ENCODE results near the gene FAM20A. TPM values are rescaled to one million over a fixed set of nuclear protein-coding genes. Genes with fewer than 3 reads are reported as not detected.

Gene FAM20A
- total and polyA plus RNA-seq, 2 of the 8 experiments (the other 6 are each of a cell fraction or from before 2014, with no cell fraction given): 3.6 to 11.9 TPM

DNA sequence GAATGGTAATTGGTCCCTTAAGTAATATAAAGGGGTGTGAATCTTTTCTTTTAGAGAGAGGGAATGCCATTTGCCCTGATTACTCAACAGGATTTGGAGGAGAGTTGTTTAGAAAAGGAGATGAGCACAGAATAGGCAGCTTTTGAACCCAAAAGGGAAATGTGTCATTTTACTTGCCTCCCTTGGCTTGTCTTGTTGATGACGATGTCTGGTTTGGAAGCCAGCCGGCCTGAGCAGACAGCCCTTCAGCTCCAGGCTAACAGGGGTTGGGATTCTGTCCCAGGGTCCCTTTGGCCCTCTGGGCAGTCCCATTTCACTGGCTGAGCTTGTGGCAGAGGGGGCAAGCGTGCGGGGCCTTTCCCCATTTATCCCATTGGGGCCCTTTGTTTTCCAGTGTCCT is 111.2 kb downstream of the FAM20A start (continued):
- TF ChIP-seq CHD1 (IDR thresholded peaks at IDR 0.05; ENCODE audit: low read depth, low read length) (no peak), CBX8 (IDR thresholded peaks at IDR 0.05; ENCODE audit: borderline replicate concordance, low read depth, low read length) (no peak), SIRT6 (IDR thresholded peaks at IDR 0.05; ENCODE audit: low read length) (no peak), SIN3A (conservative IDR thresholded peaks at IDR 0.05 in 1 of 2, IDR thresholded peaks at IDR 0.05 in 1 of 2; ENCODE audit: low read depth in 1 of 2, low read length in 2 of 2) (no peak)
- TF ChIP-seq, protein P1, sequence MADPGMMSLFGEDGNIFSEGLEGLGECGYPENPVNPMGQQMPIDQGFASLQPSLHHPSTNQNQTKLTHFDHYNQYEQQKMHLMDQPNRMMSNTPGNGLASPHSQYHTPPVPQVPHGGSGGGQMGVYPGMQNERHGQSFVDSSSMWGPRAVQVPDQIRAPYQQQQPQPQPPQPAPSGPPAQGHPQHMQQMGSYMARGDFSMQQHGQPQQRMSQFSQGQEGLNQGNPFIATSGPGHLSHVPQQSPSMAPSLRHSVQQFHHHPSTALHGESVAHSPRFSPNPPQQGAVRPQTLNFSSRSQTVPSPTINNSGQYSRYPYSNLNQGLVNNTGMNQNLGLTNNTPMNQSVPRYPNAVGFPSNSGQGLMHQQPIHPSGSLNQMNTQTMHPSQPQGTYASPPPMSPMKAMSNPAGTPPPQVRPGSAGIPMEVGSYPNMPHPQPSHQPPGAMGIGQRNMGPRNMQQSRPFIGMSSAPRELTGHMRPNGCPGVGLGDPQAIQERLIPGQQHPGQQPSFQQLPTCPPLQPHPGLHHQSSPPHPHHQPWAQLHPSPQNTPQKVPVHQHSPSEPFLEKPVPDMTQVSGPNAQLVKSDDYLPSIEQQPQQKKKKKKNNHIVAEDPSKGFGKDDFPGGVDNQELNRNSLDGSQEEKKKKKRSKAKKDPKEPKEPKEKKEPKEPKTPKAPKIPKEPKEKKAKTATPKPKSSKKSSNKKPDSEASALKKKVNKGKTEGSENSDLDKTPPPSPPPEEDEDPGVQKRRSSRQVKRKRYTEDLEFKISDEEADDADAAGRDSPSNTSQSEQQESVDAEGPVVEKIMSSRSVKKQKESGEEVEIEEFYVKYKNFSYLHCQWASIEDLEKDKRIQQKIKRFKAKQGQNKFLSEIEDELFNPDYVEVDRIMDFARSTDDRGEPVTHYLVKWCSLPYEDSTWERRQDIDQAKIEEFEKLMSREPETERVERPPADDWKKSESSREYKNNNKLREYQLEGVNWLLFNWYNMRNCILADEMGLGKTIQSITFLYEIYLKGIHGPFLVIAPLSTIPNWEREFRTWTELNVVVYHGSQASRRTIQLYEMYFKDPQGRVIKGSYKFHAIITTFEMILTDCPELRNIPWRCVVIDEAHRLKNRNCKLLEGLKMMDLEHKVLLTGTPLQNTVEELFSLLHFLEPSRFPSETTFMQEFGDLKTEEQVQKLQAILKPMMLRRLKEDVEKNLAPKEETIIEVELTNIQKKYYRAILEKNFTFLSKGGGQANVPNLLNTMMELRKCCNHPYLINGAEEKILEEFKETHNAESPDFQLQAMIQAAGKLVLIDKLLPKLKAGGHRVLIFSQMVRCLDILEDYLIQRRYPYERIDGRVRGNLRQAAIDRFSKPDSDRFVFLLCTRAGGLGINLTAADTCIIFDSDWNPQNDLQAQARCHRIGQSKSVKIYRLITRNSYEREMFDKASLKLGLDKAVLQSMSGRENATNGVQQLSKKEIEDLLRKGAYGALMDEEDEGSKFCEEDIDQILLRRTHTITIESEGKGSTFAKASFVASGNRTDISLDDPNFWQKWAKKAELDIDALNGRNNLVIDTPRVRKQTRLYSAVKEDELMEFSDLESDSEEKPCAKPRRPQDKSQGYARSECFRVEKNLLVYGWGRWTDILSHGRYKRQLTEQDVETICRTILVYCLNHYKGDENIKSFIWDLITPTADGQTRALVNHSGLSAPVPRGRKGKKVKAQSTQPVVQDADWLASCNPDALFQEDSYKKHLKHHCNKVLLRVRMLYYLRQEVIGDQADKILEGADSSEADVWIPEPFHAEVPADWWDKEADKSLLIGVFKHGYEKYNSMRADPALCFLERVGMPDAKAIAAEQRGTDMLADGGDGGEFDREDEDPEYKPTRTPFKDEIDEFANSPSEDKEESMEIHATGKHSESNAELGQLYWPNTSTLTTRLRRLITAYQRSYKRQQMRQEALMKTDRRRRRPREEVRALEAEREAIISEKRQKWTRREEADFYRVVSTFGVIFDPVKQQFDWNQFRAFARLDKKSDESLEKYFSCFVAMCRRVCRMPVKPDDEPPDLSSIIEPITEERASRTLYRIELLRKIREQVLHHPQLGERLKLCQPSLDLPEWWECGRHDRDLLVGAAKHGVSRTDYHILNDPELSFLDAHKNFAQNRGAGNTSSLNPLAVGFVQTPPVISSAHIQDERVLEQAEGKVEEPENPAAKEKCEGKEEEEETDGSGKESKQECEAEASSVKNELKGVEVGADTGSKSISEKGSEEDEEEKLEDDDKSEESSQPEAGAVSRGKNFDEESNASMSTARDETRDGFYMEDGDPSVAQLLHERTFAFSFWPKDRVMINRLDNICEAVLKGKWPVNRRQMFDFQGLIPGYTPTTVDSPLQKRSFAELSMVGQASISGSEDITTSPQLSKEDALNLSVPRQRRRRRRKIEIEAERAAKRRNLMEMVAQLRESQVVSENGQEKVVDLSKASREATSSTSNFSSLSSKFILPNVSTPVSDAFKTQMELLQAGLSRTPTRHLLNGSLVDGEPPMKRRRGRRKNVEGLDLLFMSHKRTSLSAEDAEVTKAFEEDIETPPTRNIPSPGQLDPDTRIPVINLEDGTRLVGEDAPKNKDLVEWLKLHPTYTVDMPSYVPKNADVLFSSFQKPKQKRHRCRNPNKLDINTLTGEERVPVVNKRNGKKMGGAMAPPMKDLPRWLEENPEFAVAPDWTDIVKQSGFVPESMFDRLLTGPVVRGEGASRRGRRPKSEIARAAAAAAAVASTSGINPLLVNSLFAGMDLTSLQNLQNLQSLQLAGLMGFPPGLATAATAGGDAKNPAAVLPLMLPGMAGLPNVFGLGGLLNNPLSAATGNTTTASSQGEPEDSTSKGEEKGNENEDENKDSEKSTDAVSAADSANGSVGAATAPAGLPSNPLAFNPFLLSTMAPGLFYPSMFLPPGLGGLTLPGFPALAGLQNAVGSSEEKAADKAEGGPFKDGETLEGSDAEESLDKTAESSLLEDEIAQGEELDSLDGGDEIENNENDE (IDR thresholded peaks at IDR 0.05; ENCODE audit: insufficient replicate concordance, low read length): no peak
